HG03060 (cell line): ENCODE measurements around the gene GAPVD1.
"Not testable (repeated sequence)": the region's sequence is repeated elsewhere in the genome, so short reads cannot be mapped to it uniquely, and the experiment has no call there.

Source experiments
- ATAC-seq: cut with Tn5 transposase; IDR thresholded peaks from one replicate; pipeline ENCODE4 v1.9.1; 2021; ENCODE audit warnings: low read depth, moderate number of reproducible peaks; ENCODE audit not compliant: unreplicated experiment

The GAPVD1 gene

GRCh38 chr9:125254231-125254630 is 7.4 kb upstream of the GAPVD1 start:
- no peak for ATAC-seq

DNA sequence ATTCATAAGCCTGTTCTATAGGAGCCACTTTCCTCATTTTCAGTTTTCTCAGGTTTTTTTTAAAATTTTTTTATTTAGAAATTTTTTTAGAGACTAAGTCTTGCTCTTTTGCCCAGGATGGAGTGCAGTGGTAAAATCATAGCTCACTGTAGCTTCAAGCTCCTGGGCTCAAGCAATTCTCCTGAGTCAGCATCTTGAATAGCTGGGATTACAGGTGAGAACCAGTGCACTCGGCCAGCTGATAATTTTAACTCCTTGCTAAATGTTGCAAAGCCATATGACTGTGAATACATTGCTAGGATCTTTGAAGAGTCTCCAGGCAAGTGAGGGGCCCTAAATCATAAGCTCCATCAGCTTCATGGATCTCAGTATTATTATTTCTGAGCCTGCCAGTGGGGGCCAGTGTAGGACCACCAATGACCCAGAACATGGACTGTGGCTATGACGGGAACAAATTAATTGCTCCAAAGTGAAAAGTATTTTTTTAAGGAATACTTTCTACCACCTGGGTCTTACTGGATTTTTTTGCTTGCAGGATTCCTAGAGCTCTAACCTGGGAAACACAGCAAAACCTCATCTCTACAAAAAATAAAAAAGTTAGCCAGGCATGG is 5.7 kb upstream of the GAPVD1 start:
- no peak for ATAC-seq

- ATAC-seq = no peak
These were observed 3.4 kb upstream of the GAPVD1 start for GRCh38 chr9:125258160-125258785.

DNA sequence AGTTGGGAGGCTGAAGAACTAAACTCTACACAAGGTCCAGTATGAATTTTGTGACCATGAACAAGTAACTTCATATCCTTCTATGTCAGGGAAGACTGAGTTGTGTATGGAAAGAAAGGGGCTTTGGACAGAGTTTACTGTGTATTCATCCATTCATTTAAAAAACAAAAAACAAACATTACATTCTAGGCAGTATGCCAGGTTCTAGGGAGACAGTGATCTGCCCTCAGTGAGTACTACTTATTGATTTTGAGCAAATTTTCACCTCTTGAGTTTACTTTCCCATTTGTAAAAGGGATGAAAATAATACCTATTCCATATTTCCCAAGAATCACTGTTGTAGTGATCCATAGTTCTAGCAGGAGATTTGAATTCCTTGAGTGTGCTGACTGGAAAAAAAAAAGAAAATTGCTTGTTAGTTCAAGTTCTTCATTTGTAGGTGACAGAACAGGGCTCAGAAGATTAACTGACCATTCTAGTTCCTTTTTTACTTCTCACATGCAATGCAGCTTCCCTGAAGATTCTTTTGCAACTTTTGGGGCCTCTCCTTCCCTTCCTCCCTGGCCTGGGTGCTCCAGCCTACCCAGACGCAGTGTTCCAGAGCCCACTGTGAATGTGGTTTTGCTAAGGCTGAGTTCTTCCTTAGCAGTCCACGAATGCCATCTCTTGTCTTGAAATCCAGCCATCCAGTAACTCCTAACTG is 2.6 kb upstream of the GAPVD1 start:
- ATAC-seq = no peak

- no peak for ATAC-seq
These were observed 1.1 kb upstream of the GAPVD1 start for GRCh38 chr9:125260561-125260960.

- no peak for ATAC-seq
These were observed 817 bp downstream of the GAPVD1 start for GRCh38 chr9:125262294-125262991.

DNA sequence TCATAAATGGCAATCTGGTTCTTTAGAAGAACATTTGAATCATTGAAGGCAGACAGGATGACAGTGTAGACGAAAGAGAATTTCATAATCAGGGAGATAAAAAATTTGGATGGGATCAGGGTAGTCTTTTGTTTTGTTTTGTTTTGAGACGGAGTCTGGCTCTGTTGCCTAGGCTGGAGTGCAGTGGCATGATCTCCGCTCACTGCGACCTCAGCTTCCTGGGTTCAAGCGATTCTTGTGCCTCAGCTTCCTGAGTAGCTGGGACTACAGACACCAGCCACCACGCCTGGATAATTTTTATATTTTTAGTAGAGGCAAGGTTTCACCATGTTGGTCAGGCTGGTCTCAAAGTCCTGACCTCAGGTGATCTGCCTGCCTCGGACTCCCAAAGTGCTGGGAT is 2.4 kb downstream of the GAPVD1 start:
- ATAC-seq = not testable (repeated sequence)

DNA sequence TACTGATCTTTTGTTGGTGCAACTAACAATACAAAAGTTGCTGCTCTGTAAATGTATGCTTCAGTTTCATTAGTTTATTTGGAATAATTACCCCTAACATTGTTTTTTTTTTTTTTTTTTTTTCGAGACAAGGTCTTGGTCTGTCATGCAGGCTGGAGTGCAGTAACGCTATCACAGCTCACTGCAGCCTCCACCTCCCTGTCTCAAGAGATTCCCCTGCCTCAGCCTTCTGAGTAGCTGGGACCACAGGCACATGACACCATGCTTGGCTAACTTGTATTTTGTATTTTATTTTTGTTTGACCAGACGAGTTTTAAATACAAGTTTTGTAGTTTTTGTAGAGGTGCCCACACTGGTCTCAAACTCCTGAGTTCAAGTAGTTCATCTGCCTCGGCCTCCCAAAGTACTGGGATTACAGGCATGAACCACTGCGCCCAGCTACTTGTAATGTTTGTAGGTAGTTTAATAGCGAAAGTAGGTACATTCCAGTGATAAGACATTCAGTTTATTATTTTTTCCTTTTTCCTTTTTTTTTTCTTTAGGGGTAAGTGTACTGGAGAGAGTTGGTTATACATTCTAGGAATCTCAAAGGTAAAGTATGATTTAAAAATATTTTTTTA is 6.9 kb downstream of the GAPVD1 start:
- no peak for ATAC-seq

- ATAC-seq = no peak
These were observed 7.4 kb downstream of the GAPVD1 start for GRCh38 chr9:125269014-125269397.

DNA sequence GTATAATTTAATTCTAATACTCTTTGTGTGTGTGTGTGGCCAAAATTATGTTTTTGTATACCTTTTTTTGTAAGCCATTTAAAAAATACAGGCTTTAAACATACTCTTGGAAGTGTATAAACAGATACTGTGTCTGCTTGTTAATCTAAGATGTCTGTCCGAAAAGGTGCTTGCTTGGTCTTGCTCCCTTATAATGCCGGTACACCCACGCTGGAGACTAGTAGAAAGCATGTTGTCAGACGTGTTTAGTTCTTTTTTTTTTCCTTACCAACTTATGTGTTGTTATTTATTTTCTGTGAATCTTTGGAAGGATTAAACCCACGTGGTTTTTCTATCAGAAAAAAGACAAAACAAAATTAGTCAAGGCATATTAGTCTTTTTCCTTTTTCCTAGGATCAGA is 9.5 kb downstream of the GAPVD1 start:
- no peak for ATAC-seq

DNA sequence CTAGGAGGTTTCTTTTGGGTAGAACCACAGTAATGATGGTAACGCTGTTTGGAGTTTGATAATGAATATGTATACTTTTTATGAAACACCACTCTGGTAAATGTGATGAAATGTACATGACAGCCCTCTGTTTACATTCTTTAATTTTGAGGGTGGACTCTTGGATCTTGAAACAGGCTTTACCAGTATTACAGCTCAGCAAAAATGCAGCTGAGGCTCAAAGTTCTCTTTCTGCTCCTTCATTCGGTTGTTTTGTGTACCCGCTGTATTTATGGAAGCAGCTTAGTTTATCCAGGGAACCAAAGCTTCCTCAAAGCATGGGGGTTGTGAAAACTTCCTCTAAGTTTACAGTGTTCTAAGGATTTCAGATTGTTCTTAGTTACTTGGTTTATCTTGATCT is 11.1 kb downstream of the GAPVD1 start:
- no peak for ATAC-seq

DNA sequence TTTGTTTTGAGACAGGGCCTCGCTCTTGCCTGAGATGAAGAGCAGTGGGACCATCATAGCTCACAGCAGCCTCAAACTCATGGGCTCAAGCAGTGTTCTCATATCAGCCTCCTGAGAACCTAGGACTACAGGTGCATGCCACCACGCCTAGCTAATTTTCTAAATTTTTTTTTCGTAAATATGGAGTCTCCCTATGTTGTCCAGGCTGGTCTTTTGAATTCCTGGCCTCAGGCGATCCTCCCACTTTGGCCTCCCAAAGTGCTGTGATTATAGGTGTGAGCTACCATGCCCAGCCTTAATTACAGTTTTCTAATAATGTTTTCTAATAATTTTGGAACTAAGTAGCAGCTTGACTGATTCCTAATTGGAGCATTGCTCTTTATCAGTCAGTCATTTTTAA is 15.1 kb downstream of the GAPVD1 start:
- ATAC-seq = no peak

GRCh38 chr9:125277411-125277810 is 15.8 kb downstream of the GAPVD1 start:
- no peak for ATAC-seq

- ATAC-seq = no peak
These were observed 19.3 kb downstream of the GAPVD1 start for GRCh38 chr9:125280945-125281344.

DNA sequence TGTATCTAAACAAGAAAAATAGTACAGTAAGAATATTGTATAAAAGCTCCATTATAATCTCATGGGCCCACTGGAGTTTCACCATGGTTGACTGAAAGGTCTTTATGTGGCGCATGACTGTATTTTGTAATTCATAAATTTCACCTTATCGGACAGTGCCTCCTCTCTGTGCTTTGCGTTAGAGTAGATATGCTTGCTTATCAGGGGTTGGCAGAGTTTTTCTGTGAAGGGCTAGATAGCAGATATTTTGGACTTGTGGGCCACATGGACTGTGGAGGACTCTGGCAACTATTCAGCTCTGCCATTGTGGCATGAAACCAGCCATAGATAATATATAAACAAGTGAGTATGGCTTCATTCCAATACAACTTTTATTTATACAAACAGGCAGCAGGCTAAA is 23.2 kb downstream of the GAPVD1 start:
- no peak for ATAC-seq

DNA sequence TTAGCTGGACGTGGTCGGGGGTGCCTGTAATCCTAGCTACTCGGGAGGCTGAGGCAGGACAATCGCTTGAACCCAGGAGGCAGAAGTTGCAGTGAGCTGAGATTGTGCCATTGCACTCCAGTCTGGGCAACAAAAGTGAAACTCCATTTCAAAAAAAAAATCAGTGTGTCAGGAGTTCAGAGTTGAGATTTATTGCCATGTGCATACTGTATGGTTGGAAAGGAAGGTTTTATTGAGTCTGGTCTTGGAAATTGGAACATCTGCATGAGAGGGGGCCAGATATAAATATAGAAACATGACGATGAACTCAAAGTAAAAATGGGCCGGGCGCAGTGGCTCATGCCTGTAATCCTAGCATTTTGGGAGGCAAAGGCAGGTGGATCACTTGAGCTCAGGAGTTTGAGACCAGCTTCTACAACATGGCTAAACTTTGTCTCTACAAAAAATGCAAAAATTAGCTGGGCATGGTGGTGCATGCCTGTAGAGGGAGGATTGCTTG is 25.4 kb downstream of the GAPVD1 start:
- not testable (repeated sequence) for ATAC-seq

GRCh38 chr9:125293134-125293533 is 31.5 kb downstream of the GAPVD1 start:
- no peak for ATAC-seq

DNA sequence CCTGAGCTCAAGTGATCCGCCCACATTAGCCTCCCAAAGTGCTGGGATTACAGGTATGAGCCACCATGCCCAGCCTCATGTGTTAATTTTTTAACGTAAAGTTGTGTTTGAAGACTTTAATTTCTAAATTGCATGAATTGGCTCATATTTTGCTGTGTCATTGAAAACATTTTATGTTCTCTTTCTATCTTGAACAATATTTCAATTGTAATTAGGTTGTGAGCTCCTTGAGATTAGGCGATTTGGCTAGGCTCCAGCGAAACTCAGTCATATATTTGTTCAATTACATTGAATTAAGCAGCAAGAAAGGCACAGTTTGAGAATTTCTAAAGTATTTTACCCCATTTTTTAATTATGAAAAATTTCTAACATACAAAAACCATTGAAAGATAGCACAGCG is 34.0 kb downstream of the GAPVD1 start:
- ATAC-seq = no peak

GRCh38 chr9:125296843-125297372 is 35.3 kb downstream of the GAPVD1 start:
- no peak for ATAC-seq

DNA sequence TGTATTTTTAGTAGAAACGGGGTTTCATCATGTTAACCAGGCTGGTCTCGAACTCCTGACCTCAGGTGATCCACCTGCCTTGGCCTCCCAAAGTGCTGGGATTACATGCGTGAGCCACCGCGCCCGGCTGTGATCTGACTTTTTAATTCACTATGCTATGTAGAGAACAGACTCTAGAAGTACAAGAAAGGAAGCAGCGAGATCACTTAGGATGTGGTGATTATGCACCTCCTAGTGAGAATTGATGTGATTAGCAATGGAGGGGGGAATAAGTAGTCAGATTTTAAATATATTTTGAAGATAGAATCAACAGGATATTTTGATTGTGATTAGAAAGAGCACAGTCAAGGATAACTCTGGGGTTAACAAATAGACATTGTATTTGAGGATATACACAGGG is 36.3 kb downstream of the GAPVD1 start:
- no peak for ATAC-seq

GRCh38 chr9:125302241-125302640 is 40.6 kb downstream of the GAPVD1 start:
- no peak for ATAC-seq
